GOT3 (cell line): ENCODE results near the gene CERS3.

Experiments
- DNase-seq: peaks from one replicate; lab custom pipeline; 2025; ENCODE audit warnings: mixed read lengths; lab: John Stamatoyannopoulos, UW

Gene CERS3

DNA sequence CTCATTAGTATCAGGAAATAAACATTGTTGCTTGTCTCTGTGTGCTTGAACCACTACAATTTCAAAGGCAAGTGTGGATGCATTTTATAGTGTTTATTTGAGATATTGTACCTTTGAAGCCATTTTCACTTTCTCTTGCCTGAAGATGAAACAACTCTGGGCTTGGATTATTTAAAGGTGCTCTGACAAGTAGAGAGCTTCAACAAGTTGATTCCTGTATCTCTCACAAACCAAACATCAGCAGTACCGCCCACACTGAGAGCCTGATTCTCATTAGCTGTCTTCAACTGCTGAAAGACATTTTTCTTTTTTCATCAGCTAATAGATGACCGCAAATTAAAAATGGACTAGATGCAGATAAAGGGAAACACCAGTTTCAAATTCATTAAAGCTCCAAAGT, 806 bp upstream of the CERS3 start:
- no peak for DNase-seq

DNA sequence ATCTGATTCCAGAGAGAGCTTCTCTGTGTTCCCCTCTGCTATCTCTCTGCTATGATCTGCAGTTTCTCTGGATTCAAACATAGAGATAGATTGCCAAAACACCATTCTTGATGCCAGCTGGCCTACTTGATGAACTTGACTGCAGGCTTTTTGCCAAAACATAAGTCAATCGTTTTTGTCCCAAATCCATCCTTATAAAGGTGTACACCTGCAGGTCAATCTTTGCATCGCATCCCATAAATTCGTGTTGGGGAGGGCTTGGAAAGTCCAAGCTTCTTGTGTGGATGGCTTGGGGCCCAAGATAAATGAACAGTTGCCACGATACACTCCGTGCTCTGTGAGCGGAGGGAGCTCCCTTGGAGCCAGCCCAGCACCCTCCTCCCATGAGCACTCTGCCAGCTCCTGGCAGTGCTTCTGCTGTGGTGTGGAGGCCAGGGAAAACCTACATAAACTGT, 2.7 kb downstream of the CERS3 start:
- DNase-seq, result no peak

DNA sequence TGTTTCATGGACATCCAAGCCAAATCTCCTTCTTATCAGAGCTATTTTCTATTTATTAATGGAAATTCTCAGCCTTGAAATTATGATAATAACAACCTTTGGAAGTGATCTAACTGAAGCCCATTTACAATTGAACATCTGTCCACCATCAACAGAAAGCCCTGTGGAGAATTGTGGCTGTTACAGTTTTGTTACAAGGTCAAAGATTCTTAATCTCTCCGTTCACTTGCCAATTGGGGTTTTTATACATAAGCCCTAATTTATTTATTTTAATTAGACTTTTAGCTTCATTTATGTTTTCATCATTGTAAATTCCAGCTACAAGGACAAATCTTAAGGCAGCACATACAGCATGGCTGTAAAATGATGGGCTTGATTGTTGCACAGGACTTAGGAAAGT, 3.3 kb downstream of the CERS3 start:
- DNase-seq, result no peak

DNA sequence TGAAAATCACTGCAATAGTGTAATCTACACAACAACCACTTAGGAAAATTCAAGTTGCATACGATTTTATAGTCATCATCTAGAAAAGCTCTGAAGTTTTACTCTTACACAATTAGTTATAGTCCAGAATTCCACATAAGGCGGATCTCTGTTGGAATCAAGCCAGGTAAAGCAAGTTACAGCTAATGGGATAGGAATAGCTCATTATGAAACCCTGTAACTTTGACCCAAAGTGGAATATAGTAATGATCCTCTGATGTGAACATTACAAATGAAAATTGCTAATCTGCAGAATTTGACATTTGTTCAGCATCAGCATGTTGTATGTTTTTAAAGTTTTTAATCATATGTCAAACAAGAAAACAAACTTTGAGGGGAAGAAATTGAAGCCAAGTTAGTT, 4.4 kb downstream of the CERS3 start:
- DNase-seq, result no peak

DNA sequence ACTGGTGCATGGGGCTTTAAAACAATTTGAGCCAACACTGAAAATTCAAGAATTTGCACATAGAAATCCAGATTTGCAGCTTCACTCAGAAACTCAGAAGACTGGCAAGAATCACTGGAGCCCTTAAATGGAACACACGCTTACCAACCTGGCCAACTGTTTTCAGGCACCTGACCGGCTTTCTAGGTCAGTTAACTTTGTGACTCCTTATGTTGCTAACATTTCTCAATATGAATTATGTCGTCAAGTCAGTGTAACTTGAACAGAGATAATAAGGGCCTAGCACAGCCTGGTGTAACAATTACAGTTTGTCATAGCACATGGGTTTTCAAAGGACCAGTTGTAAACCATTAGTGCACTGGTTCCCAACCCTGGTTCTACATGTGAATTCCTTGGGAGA, 6.8 kb downstream of the CERS3 start:
- DNase-seq, result no peak

DNA sequence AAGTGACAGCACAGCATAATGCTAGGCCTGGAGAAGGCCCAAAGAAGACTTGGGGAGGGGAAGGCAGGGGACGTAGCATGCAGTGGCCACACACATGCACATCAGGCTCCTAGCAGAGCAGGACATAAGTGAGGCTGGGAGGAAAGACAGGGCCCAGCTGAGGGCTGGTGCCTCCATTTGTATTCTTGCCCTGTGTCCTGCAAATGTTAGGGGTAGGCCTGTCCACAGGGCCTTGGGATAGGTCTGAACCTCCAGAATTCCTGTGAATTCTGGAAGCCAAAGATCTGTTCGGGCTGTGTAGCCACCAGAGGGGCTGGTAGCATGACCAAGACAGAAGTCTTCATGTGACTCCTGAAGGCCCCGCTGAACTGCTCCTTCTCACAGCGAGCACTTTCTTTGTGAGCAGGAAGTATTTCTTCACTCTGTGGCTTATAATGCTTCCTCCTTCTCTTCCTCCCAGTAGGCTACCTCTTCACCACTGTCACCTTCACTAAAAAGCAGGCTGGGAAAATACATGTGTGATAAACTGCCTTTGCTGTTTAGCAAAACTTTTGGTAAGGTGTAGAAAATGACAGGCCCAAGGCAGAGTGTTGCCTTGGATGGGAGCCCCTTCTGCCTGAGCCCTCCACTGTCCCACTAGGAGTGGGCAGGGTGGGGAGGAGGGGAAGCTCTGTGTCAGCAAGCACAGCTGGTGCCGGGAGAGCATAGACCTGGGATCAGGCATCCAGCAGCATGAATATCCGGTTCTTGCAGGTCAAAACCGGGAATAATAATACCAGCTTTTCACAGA, 8.4 kb downstream of the CERS3 start:
- DNase-seq, result no peak

DNA sequence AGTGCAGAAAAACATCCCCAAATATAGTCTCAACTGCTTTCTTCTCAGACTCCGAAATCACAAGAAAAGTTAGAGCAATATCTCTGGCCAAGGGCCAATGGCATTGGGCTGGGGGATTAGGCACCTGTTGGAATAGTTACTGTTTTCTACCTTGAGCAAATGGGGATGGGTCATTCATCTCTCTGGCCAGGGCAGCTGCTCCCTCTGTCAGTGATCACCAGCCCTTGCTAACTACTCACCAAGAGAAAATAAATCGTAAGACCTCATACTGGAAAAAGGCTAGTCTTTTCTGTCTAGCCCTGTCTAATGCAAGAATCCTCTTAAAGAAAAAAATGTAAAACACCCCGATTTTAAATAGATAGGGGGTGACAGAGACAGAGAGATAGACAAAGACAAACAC, 10.9 kb downstream of the CERS3 start:
- no peak for DNase-seq

DNA sequence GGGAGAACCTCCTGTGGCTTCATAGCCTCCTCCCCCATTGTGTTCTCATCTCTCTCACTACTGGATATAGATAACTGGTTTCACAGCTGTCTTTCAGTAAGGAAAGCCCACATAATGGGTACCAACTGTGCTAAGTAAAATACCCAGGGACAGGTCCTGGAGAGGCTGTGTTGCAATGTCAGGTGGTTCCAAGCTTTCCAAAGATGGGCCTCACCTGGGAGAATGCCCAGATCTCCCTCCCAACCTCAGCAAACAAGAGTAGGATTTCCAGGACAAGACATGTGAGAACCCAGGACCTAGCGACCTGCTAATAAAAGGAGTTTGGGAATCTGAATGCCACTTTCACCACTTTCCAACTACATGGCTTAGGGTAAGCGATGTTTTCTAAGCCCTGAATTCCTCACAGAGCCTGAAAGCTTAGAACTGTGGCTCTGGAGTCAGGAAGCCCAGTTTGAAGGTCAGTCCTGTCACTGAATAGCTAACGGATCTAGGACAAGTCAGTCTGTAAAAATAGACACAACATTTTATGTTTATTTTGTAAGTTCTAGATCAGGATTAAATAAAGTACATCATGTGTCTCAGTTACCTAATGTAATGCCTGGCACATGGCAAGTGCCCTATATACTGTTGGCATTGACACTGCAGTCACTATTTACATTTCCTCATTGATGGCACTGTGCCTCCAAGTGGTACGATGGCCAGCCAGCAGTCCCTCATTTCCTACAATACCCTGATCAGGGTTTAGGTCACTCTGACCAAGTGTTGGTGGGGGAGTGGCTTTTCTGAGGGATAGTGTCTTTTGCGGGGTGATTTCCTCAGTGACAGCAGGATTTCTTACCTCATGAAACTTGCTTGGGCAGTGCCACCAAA, 11.9 kb downstream of the CERS3 start:
- DNase-seq, result no peak

DNA sequence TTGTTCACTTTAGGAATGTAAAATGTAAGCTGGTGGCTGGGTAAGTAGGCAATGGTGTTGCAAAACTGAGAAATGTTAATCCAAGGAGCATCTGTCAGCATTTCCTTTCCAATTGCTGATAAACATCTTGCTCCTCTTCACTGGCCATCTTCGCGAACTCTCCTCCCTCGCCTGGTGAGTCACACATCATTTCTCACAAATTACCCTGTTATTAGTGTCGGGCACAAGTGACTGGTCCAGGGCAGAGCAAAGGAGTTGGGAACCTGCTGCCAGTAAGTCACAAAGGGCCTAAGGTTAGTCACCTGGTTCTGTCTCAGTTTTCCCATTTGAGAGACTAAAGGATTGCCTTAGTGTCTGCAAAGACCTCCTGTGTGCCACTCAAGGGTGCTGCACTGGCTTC, 13.0 kb downstream of the CERS3 start:
- no peak for DNase-seq

DNA sequence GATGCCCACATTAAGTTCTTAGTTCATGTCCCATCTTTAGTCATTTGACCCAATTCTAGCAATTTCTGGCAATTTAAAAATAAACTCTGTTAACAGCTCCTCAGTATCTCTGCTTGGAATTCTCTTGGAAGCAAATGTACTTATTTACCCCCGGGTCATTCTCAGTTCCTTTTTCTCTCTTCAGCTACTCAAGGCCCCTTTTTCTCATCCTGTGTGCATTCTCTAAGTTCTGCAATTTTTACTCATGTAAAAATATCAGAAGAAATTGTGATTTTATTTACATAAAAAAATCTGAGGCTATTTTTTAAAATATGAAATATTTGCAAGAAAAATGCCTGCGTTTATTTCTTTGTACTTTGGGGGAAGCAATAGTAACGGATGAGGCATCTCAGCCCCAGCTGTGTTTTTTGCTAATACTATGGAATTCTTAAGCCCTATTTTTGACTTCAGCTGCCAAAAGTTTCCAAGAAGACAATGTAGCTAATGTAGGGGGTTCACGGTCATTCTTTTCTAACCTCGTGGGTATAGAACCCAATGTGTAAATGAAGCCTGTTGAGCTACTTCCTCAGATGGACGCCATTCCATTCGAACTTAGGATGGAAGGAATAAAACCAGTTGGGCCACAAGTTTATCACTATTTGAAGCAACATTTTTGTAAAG, 20.0 kb downstream of the CERS3 start:
- no peak for DNase-seq

DNA sequence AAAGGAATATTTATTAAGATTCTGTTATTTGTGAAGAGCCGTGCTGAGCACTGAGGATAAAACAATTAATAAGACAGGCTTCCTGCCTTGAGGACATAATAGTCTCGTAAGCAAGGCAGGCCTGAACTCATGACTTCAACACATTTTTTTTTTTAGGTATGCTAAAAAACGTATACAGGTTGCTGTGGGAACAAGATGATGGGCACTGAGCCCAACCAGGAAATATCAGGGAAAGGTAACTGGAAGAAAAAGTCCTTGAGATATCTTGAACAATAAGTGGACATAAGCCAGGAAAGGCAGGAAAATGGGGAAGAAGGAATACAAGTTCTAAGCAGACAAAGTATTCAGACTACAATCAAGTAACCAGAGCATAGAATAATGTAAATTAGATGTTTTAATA, 26.1 kb downstream of the CERS3 start:
- DNase-seq, result no peak

DNA sequence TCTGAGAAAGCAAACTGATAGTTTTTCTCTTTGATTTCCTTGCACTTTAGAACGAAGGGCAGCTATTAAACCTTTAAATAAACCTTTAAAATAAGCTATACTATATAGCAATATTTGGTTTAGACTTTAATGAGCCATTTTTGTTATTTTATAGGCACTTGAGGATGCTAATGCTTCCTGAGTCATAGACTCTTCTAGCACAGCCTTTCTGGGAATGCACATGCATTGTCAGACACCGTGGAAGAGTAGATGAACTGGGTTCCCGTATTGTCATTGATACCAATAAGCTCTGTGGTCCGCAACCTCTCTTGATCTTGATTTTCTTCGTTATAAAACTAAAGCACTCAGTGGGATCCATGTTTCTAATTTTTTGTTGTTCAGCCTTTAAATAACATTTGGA, 27.6 kb downstream of the CERS3 start:
- no peak for DNase-seq

DNA sequence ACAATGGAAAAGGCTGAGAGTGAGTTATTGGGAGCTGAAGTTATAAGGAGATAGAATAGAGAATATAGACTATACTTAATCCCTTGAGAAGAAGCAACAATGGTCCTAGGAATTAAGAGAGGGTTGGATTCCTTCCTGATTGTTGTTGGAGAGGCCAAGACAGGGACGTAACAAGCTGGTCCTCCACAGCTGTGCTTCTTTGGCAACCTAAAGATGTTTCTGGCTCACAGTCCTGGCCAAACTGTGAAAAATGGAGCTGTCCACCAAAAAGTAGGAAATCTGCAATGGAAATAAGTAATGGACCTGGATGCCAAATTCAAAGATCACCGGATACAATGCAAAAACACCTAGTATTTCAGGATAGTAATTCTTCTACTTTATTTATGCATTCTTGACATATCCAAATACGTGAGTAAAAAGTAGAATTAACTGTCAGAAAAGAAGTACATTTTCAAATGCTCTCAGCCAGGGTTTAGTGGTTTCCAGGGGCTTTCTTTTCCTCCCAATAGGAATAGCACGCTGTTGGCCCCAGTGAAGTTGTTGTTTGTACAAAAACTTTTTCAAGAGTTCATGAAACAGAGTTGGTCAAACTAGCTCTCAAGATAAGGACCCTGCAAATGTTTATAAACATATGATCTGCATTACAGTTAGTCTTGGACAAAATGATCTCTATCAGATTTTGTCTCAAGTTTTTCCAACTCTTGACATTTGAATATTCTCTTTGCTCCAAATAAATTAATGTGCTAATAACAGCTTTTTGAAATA, 28.3 kb downstream of the CERS3 start:
- DNase-seq, result no peak

DNA sequence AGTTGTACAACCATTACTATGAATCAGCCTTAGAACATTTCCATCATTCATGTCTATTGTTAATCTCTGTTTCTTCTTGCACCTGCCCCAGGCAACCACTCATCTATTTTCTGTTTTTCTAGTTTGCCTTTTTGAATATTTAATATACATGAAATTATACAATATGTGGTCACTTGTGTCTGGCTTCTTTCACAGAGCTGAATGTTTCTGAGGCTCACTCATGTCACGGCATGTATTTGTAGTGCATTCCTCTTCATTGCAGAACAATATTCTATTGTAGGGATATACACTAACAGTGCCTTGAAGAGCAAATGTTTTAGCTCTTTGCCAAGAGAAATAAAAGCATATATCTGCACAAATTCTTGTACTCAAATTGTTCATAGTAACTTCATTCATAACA, 32.9 kb downstream of the CERS3 start:
- DNase-seq, result no peak

DNA sequence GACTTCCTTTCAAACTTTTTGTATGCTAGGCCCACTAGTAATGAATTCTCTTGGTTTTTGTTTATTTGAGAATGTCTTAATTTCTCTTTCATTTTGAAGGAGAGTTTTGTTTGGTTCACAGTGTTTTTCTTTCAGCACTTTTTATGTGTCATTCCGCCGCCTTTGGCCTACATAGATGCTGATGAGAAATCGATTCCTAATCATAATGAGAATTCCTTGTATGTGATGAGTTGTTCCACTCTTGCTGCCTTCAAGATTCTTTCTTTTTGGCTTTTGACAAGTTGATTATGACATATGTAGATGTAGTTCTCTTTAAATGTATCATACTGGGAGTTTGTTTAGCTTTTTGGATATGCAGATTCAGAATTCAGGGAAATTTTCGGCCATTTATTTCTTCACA, 35.5 kb downstream of the CERS3 start:
- no peak for DNase-seq

DNA sequence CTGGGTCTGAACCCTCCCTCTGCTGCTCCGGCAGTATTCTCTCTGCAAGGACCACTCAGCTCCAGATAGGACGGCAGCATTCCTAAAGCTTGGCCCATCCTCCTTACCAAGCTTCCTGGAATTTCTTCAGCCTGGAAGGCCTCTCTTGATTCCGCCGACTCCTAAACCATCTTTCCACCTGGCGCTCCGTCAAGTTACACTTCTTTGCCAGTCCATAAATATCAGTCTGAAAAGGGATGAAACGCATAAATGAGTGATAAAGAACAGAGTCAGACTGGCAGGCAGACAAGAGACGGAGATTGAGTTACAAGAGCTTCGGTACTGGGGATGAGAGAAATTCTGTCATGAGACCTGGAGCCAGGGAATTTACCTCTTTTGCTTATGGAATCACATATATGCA, 44.3 kb downstream of the CERS3 start:
- no peak for DNase-seq

DNA sequence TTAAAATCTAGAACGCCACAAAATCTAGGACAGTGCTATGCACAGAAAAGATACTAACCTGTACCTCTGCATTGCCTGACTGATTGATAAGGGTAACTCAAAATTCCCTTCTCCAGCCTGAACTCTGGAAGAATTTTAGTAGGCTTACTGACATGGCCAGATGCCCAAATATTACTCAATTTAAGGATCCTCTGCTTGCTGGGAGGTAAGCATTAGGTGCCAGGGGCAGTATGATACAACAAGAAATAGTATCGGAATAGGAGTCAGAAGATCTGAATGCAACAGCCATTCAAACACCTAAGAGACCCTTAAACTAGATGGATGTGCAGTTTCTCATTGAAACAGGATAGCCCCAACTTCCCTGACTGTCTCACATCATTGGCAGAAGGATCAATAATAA, 45.4 kb downstream of the CERS3 start:
- DNase-seq, result no peak

DNA sequence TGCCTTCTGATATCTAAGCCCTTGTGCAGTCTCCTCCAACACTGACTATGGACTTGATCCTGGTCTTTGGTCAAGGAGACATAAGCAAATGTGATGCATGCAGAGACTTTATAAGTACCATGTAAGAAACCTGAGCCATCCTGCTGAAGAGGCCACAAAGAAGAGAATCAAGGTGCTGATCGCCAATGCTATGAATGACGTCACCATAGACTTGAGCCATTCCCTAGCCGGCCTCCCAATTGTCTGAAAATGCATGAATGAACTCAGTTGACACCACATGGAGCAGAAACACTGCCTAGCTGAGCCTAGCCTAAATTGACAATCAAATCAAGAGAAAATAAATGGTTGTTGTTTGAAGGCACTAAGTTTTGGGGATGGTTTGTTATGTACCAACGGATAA, 51.9 kb downstream of the CERS3 start:
- no peak for DNase-seq

DNA sequence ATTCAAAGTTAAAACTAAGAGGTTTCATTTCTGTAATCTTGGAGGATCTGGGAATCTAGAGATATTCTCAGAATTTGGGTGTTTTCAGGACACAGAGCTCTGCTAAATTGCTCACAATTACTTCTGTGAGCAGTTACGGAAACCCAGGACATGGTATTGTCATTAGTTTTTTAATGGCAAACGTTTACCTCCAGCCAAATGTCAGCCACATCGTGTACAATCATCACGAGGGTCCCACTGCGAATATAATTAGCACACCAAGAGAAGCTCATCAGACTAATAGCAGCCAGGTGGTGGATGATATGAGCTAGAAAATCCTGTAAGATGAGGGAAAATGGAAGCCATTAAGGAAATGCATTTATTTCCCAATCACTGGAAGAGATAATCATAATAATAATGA, 56.0 kb downstream of the CERS3 start:
- DNase-seq, result no peak

DNA sequence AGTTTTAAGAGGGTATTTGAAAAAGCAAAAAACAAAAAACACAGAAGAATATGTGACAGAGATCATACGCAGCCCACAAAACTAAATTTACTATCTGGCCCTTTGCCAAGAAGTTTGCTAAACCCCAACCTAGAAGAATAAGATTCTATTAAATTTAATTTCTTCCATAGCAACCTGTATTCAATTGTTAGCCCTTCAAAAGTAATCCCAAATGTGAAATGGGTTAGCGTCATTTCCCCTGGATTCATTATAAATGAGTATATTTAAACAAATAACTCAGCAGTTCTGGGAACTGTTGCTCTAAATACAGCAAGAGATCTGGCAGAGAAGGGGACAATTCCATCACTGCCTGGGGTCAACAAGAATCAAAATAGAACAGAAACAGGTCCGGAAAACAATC, 56.8 kb downstream of the CERS3 start:
- DNase-seq, result no peak

DNA sequence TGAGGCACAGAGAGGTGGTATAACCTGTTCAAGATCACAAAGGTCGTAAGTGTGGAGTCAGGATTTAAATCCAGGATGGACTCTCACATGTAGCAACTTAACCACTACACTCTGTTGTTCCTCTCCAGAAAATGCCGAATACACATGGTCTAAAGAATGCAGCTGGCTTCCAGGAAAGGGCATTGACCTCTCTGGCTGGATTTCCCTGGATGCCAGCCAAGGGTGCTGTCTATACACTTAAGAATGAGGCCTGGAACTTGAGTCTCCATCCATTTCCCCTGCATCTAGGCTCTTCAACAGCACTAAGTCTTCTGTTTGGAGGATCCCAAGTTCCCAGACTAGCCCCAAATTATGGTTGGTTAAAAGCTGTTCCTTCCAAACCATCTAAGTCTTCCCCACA, 60.5 kb downstream of the CERS3 start:
- no peak for DNase-seq

DNA sequence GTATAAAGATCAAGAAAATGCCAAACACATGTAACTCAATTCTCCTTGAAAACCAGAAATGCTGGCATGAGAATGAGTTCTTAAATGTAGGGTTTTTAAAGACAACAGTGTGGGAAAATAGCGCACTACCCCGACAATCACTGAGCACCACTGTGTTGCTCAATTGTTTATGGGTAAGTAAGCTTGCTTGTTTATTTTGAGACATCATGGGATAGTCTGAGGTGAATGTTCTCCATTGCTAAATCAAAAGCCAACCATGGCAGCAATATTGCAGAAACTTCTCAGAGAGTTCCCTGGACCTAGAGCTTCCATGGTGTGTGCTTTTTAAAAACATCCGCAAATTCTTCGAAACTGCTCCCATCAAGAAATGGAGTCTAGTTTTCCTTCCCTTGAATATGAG, 62.7 kb downstream of the CERS3 start:
- no peak for DNase-seq
